Fibroblast of villous mesenchyme (primary cell): ENCODE results near the gene NFKBIE. TPM values are rescaled to one million over a fixed set of nuclear protein-coding genes. Genes with fewer than 3 reads are reported as not detected.
A peak's percentile ranks its signal among the peaks of the same experiment; 100 is the strongest.

Experiments used
- DNase-seq: peaks from one replicate; pipeline ENCODE4 v3.0.0-alpha.2; 2010; ENCODE audit warnings: low read depth
- H3K4me3 ChIP-seq: 2 replicates; pipeline ENCODE4 v1.5.1; 2011; ENCODE audit warnings: low read depth, mild to moderate bottlenecking, low read length
- CTCF ChIP-seq: IDR thresholded peaks from 2 replicates; pipeline ENCODE4 v1.5.1; 2012; ENCODE audit warnings: low read depth, mild to moderate bottlenecking, low read length; ENCODE audit not compliant: insufficient read depth
- total RNA-seq: library from RNA; depleted of rRNA; stranded (reverse); fragments of >200 nt; gene quantifications from 2 replicates; pipeline ENCODE4 v1.2.3, GENCODE V29; 2012

NFKBIE gene
- total RNA-seq, 1 donor: 17.7 TPM

GRCh38 chr6:44253307-44254101, 11.8 kb downstream of the NFKBIE start:
- H3K4me3 ChIP-seq: no peak overlapping the region
- DNase-seq: peak; percentile 32
- TF ChIP-seq CTCF: peak; percentile 62

- TF ChIP-seq CTCF: no peak
- no peak overlapping the region for H3K4me3 ChIP-seq
- no peak for DNase-seq
Observed at GRCh38 chr6:44251576-44252524, 13.5 kb downstream of the NFKBIE start.

- no peak for TF ChIP-seq CTCF
- H3K4me3 ChIP-seq: no peak overlapping the region
- DNase-seq: no peak
Observed at GRCh38 chr6:44250718-44251123, 14.6 kb downstream of the NFKBIE start.

- TF ChIP-seq CTCF: no peak
- no peak for DNase-seq
- no peak overlapping the region for H3K4me3 ChIP-seq
Observed at GRCh38 chr6:44250067-44250717, 15.2 kb downstream of the NFKBIE start.

- DNase-seq: no peak
- H3K4me3 ChIP-seq: peak overlapping the region; percentile 100
- no peak for TF ChIP-seq CTCF
Observed at GRCh38 chr6:44249082-44249748, 16.1 kb downstream of the NFKBIE start.

- TF ChIP-seq CTCF: no peak
- peak overlapping the region; percentile 100 for H3K4me3 ChIP-seq
- no peak for DNase-seq
Observed at GRCh38 chr6:44248579-44248978, 16.8 kb downstream of the NFKBIE start.
